NCI-H2081 treated with DMSO at 0.1 percent for 48 hours (cell line): ENCODE results near the gene CDK13.

Experiments used
- DNase-seq: peaks from one replicate; lab custom pipeline; 2025; lab: John Stamatoyannopoulos, UW

The CDK13 gene

DNA sequence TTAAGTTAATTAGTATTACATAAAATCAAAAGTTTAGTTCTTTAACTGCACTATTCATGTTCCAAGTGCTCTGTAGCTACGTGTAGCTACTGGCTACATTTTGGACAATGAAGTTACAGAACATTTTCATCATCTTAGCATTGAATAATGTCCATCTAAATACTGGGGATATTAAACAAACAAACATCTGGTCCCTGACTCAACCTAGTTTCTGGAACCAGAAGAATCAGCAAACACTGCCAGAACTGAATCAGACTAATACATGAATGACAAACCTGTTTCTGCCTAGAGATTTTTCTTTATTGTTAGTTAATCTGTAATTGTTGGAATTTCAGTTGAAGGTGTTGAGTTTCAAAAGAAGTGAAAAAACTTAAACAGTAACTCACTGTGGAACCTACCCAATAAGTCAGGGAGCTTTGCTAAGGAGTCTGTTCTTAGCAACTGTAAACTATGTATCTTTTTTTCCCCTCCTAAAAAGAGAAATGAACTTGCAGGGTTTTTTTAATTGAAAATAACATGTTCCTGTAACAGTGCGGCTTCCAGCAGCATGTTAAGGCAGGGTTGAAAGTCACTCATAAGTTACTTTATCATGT, 58.3 kb downstream of the CDK13 start:
- no peak for DNase-seq

DNA sequence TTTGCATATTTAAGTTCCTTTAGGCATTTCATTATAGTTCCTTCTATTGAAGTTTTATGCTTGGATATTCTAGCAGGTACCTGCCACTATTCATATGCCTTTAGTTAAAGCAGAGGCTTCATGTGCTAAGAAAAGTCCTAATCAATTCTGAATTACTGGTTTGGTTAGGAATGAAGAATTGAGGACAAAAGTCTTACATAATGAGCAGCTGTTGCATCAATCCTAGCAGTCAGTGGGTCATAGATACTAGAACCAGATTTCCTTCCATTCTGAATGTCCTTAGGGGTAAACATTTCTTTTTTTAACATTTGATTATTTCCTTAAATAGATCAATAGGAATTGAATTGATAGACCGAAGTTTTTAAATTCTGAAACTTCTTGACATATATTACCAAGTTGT, 59.2 kb downstream of the CDK13 start:
- no peak for DNase-seq

DNA sequence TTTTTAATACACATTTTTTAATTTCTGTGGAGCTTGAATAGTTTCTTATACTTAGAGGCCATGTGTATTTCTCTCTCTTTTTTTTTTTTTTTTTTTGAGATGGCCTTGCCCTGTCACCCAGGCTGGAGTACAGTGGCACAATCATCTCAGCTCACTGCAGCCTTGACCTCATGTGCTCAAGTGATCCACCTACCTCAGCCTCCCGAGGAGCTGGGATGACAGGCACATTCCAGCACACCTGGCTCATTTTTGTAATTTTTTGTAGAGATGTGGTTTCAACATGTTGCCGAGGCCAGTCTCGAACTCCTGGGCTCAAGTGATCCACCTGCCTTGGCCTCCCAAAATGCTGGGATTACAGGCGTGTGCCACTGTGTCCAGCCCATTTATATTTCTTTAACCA, 64.3 kb downstream of the CDK13 start:
- DNase-seq, result no peak

DNA sequence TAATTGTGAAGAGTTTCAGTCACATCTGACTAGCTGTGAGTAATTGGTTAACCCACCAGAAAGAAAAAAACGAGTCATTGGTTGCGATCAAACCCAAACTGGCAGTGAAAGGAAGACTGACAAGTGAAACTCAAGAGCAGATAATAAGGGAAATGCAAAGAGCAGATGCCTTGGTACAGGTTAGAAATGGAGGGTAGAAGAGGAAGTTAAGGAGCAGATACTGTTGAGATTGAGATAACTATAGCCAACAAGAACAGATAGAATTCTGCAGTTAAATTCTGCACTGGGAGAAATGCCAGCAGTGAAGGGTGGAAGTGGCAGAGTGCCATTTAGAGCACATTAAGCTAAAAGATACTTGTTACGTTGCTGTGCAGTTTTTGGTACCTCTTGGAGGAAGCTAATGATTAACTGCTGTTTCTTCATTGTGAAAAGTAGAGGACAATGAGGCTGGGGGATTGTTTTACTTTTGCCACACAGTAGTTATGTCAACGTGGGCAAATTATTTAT, 65.8 kb downstream of the CDK13 start:
- DNase-seq, result no peak

DNA sequence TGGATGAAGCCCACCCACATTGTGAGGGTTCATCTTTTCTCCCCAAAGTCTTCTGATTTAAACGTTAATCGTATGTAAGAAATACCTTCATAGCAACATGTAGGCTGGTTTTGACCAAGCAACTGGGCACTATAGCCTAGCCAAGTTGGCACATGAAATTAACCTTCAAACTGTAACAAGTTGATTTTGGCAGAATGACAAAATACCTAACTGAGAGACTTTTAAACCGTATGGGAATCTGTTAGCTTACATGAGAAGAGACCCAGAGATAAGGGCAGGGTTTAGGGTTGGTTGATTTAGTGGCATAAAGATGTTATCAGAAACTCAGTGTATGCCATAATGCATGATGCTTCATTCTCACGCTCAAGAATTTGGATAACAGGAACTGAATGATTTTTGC, 69.5 kb downstream of the CDK13 start:
- DNase-seq, result no peak

DNA sequence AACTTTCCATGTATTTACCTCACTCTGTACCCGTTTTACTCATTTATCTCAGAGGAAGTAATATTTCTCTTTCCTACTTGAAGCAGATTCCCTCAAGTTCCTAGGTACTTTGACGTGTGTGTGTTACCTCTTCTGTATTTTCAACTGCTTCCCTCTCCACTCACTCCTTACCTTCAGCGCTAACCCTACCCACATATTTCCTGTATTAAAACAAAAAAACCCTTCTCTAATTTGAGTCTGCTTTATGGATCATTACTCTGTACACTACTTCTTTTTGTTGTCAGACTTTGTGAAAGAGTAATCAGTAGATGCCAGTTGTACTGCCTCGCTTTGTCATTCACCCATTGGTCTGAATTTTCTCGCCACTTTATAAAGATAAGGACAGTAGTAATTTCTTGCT, 74.0 kb downstream of the CDK13 start:
- DNase-seq, result no peak

DNA sequence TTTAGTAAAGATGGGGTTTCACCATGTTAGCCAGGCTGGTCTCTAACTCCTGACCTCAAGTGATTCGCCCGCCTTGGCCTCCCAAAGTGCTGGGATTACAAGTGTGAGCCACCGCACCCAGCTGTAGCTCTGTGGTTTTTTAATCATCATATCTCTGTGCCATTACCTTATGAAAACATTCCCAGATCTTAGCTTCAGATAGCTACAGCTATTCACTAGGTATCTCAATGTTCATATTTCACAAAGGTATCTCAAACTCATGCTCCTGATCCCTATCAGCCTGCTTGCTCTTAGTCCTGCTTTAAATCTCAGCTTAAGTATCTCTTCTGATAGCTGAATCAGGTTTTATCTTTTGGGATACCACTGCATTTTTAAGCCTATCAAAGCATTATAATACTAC, 74.8 kb downstream of the CDK13 start:
- no peak for DNase-seq

DNA sequence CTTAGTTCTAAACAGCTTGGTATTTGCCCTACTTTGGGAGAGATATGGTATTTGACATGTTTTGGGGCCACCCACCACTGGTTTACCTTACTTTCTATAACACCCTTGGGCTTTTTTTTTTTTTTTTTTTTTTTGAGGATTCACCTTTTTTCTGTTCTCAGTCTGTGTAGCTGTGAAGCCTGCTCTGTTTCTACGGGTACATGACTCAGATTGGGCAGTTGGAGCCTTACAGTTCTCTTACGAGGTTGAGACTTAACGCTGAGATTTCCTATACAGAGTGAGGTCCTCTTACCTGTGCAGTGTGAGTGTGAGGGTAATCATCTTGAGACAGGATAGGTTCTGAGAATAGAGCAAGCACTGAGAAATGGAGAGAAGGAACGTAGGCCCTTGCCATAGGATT, 77.5 kb downstream of the CDK13 start:
- no peak for DNase-seq

DNA sequence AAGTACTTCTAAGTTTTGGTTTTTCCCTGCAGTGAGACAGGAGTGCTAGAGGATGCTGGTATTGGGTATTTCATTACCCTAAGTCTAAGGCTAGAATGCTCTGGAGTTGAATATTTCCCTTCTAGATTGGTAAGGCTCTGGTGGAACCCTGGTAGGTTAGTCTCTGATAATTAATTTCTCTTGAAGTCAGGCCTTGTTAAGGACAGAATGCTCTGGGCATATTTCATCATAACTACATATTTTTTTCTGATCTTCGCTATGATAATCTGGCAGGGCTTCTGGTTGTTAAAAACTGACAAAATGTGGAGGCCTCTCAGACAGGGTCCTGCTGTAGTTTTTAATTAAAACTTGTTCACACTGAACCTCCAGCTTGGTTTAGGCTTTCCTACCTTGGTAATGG, 83.8 kb downstream of the CDK13 start:
- DNase-seq, result no peak

DNA sequence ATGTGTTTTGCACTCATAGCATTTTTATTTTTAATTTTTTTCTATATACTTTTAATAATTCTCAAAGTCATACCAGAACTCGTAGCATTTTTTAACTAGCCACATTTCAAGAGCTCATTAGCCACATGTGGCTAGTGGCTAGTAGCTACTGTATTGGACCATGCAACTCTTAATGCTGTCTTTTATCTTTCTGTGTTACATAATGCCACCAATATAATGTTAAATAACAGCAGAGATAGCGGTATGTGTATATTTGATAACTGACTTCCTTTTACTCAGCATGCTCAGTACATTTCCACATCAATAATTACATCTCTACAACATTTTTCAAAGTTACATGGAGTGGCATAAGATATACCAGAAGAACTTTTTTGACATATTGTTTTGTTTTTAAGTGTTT, 91.4 kb downstream of the CDK13 start:
- DNase-seq, result no peak

DNA sequence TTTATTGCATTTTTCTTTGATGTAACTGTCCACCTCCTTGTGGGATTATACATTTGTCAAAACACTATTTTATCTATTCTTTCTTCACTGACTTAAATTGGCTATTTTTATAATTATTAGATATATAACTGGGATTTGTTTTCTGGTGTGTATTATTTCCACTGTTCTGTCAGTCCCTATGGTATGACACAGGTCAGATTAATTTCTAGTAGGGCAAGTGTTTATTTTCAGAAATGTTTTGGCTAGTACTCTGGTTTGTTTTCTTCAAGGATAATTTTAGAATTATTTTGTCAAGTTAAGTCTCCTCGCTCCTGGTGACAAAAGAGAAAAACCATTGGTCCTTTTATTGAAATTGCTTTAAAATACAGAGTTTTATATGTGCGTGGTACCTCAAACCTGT, 93.1 kb downstream of the CDK13 start:
- no peak for DNase-seq

DNA sequence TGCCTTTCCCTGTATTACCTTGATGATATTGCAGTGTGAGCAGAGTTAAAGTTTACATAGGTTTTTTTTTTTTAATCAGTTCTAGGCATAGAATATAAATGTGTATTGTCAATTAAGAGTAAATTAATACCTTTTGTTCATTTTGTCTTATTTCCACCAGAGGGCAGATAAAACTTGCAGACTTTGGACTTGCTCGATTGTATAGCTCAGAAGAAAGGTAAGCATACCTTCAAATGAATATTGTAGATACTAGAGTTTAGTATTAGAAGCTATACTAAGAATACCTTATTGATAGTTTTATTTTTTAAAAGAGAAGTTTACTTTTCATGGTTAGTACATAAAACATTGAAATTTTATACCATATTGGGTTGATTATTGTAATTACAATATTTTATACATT, 97.6 kb downstream of the CDK13 start:
- DNase-seq, result no peak

DNA sequence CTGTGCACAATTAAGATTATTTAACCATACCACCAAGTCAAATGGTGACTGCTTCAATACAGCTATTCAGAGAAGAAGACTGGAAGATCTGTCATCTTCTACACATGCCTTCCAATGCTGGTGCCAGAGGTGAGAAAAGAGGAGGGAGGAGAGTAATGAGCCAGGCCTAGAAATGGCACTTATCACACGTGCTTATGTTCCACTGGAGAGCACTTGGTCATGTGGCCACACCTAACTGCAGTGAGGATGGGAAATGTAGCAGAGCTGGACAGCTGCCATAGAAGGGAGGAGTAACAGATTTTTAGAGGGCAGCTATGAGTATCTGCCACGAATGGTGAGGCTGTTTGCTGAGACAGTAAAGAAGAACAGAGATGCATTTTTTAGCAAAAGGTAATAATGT, 107.2 kb downstream of the CDK13 start:
- no peak for DNase-seq

DNA sequence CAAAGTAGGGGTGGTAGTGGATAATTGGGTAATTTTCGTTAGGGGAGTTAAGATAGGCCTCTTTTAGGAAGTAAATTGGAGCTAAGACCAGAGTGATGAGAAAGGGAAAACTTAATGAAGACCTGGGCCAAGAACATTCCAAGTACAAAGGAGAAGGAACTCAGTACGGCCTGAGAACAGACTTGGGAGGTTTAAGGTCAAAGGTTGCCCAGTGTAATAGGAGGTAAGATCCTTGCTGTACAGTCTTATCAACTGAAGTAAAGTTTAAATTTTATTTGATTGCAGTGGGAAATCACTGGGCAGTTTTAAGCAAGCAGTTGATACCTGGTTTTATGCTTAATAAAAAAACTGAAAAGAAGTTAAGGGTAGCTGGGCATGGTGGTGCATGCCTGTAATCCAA, 108.0 kb downstream of the CDK13 start:
- DNase-seq, result no peak

DNA sequence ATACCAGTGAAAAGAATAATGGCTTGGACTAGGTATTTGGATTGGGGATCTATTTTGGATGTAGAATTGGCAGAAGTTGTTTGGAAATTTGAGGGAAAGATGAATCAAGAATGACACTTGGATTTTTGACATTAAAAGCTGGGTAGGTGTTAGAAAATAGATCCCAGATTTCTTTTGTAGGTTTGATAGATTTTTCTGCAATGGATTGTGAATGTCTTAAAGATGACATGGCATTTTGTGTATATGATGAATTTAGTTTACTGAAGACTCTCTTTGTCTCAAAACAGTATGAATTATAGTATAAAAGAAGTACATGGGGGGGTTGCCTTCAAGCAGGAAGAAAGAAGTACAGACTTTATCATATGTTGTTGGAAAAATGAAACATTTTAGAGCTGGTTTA, 108.6 kb downstream of the CDK13 start:
- DNase-seq, result no peak

DNA sequence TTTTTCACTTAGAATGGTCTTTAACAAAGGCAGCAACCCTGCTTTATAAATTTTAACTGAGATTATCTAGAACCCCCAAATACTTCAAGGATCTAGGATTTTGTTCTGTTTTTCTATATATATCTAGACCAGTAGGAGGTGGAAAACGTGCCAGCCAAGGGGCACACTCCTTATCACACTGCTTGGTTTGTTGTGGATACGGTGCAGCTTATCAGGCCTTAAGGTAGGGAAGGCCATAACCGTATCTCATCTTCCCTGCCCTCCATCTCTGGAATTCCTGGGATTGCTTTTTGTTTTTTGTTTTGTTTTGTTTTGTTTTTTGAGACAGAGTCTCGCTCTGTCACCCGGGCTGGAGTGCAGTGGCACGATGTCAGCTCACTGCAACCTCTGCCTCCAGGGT, 109.0 kb downstream of the CDK13 start:
- DNase-seq, result no peak

DNA sequence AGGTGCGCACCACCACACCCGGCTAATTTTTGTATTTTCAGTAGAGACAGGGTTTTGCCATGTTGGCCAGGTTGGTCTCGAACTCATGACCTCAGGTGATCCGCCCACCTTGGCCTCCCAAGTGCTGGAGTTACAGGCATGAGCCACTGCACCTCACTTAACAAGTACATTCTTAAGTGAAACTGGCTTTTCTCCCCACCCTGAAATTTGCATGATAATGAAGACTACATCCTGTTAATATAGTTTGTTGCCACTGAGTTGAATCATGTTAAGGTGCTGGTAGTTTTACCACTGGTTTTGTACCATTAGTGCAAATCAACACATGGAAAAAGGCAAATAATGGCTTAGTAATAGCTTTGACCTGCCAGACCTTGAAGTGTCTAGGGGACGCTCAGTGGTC, 122.2 kb downstream of the CDK13 start:
- no peak for DNase-seq

DNA sequence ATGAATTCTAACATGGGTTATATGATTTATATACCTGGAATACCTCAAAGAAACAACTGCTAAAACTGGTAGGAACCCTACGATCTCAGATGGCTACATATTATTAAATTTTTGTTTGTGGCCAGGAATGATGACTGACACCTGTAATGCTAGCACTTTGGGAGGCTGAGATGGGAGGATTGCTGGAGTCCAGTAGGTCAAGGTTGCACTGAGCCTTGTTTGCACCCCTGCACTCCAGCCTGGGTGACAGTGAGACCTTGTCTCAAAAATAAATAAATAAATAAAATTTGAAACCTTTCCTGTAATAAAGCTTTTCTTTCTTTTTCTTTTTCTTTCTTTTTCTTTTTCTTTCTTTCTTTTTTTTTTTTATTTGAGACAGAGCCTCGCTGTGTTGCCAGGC, 123.2 kb downstream of the CDK13 start:
- DNase-seq, result no peak

DNA sequence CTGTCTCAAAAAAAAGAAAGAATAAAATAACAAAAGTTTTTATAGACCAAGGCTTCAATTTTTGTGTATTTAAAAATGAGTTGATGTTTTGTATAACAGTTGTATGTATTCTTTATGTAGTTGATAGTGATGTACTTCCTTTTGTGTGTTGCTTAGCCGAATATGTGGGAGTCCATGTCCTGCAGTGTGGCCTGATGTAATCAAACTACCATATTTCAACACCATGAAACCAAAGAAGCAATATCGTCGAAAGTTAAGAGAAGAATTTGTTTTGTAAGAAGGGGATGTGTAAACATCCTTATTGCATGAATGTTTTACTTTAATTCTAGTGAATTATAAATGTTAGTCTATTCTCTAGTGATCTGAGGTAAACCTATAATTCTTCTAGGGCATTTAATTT, 127.8 kb downstream of the CDK13 start:
- DNase-seq, result no peak

DNA sequence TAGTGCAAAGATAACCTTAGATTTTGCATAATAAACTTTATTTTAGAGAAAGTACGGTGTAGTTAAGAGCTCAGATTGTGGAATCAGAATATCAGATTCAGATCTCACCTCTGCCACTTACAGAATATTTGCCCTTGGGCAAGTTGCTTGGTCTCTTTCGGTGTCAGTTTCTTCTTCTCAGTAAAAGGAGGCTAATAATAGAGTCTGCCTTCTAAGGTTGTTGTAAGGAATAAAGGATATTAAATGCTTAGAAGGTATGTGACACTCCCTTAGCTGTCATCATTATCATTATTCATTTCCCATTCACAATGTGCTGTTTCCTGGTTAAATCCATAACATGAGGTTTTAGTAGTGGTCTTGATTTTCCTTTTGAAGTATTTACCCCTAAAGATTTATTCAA, 142.1 kb downstream of the CDK13 start:
- no peak for DNase-seq

DNA sequence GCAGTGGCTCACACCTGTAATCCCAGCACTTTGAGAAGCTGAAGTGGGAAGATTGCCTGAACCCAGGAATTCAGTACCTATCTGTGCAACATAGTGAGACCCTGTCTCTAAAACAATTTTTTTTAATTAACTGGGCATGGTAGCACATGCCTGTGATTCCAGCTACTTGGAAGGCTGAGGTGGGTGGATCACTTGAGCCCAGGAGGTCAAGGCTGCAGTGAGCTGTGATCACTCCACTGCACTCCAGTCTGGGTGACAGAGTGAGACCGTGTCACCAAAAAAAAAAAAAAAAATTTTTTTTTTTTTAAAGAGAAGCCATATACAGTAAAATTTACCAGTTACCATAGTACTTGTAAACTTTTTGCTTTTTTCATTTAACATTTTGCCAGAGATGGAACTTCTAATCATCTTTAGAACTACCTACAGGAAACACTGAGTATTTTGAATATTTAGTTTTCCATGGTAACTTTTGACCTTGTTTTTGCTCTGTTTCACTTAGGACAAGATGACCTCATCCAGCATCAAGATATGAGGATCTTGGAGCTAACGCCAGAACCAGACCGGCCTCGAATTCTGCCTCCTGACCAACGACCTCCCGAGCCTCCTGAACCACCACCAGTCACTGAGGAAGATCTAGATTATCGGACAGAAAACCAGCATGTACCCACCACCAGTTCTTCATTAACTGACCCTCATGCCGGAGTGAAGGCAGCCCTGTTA, 143.7 kb downstream of the CDK13 start:
- no peak for DNase-seq

DNA sequence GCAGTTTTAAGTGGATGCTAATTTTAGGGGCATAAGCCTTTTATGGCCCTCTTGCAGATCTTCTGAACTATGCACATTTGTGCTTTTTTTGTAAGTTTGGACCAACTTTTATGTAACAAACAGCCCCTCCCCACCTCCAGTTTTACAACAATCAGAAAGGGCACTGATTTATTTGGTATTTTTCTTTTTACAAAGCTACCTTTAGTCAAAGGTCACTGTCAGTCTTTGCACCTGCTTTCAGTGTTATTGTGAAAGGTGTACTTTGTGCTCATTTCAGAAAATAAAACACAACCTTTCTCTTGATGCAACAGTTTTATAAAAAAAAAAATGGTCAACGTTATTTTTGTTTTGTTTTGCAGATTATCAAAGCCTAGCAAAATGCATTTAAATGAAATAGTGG, 145.2 kb downstream of the CDK13 start:
- DNase-seq, result no peak

DNA sequence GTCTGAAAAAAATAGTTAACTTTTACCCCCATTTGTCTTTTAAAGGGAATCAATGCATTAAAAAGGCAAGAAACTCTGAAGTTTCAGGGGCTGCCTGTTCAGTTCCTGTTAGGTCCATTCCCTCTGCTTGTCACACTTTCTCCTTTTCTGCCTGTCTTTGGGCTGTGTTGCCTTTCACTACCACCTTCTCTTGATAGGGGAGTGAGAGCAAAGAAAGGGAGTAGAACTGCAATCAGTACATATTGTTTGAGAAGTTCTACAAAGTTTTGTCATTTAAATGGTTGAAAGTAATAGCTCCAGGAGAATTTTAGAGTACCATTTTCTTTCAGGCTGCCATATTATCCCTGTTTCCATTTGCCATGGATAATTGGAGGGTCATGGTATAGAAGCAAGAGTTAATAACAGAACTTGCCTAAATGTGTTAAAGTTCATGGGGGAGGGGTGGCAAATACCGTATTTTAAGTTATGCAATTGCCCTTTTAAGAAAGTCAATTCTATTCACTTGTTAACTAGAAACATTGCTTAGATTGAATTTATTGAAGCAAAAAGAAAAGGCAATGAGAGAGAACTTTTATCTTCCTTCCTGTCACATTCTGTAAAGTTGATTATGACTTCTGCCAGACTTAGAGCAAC, 145.8 kb downstream of the CDK13 start:
- no peak for DNase-seq

DNA sequence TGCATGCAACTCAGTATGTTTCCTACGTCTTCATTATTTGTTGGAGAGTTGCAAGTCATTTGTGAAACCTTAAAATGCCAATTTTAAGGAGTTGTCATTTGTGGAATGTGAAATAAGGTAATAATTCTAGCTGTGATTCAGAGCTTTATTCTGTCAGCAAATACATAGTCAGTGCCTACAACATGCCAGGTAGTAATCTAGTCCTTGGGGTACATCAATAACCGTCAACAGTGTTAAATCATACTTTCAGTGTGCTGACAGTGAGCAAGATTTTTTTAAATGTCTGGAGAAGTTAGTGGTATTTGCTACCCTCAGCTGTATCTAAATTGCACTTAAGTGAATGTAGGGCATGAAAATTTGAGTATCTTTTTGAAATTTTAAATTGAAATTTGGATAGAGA, 147.7 kb downstream of the CDK13 start:
- DNase-seq, result no peak
